Sigmoid colon (tissue), 4 donors: ENCODE data around the gene PERM1.

Source experiments
- POLR2A ChIP-seq, 2 donors: fragments of 450-650 bp; IDR thresholded peaks; one replicate each; pipeline ENCODE4 v1.6.1; 2016; ENCODE audit warnings: antibody characterized with exemption in 2 of 2, mild to moderate bottlenecking in 2 of 2, moderate library complexity in 2 of 2
- POLR2AphosphoS5 ChIP-seq, 4 donors: sonication (generic); formaldehyde crosslinking; IDR thresholded peaks; one replicate each; pipeline ENCODE4 v1.6.1; 2017; ENCODE audit warnings: antibody characterized with exemption in 4 of 4
- TF ChIP-seq, protein P1 (sequence below), 4 experiments: fragments of 450-650 bp in 3 of 4; fragments of 200-600 bp in 1 of 4; IDR thresholded peaks; one replicate each; pipeline ENCODE4 v1.5.1; 2016 to 2019; ENCODE audit warnings: antibody characterized with exemption in 4 of 4, mild to moderate bottlenecking in 3 of 4, moderate library complexity in 2 of 4

DNA sequence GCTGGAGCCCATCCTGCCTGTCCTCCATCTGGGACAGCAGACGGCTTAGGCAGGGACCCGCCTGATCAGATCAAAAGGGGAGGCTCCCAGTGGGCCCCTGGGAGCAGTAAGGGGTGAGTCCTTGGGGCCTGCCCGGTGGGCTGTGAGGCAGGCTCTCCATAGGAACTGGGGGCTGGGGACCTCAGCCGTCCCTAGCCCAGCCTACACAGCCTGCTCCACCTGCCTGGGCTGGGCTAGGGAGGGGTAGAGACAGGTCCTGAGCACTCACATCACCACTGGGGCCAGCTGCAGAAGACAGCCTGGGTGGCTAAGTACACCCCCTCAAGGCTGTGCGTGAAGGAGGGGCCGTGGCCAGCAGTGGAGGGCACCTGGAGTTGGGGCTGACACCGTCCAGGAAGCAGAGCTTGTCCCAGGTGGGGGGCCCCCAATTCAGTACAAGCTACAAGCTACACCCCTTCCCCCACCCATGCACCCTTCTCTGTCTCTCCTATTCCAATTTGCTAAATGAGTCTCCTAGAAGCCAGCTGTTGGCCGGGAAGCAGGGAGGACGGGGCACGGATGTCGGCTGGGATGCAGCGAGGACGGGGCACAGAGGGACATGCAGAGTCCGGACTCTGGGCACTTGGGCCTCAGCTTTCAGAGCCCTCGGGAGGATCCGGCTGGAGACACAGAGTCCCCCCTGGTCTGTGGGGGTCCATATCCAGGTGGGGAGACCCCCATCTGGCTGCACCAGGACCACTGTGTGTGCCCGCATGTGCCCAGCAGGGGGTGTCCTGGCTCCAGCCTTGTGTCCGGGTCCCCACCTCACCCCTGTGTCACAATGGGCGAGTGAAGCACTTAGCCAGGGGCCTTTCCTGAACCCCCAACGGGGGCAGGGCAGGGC is 33.1 kb upstream of the PERM1 start:
- no peak for TF ChIP-seq POLR2A (IDR thresholded peaks at IDR 0.05)
- TF ChIP-seq, protein P1, sequence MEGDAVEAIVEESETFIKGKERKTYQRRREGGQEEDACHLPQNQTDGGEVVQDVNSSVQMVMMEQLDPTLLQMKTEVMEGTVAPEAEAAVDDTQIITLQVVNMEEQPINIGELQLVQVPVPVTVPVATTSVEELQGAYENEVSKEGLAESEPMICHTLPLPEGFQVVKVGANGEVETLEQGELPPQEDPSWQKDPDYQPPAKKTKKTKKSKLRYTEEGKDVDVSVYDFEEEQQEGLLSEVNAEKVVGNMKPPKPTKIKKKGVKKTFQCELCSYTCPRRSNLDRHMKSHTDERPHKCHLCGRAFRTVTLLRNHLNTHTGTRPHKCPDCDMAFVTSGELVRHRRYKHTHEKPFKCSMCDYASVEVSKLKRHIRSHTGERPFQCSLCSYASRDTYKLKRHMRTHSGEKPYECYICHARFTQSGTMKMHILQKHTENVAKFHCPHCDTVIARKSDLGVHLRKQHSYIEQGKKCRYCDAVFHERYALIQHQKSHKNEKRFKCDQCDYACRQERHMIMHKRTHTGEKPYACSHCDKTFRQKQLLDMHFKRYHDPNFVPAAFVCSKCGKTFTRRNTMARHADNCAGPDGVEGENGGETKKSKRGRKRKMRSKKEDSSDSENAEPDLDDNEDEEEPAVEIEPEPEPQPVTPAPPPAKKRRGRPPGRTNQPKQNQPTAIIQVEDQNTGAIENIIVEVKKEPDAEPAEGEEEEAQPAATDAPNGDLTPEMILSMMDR (IDR thresholded peaks at IDR 0.05) = peak in 1 of 4 experiments; percentile 20
- no peak for TF ChIP-seq POLR2AphosphoS5 (IDR thresholded peaks at IDR 0.05)
